HepG2 (cell line): ENCODE data around the gene ICE2. TPM values are rescaled to one million over a fixed set of nuclear protein-coding genes. Genes with fewer than 3 reads are reported as not detected.

Source experiments
- ATAC-seq: fragments of 200-7000 bp; cut with Tn5 transposase; 3 replicates; pipeline ENCODE4 v1.9.1; 2020; ENCODE audit warnings: mild to moderate bottlenecking, moderate library complexity
- BruUV-seq: library from RNA; stranded (reverse); fragments of 400-500 nt; replicated peaks from 2 replicates; lab custom pipeline; 2021; lab: Mats Ljungman, UMichigan
- CTCF ChIA-PET: fragments of 300-600 bp; formaldehyde crosslinking; extraction: SDS; loops from one replicate; lab custom pipeline; 2021; ENCODE audit warnings: low total read pairs, inconsistent platforms, low intra/inter-chr PET ratio; lab: Yijun Ruan, JAX
- POLR2A ChIA-PET: fragments of 350-600 bp; sonication (Branson Sonifier 250); formaldehyde crosslinking; loops from one replicate; lab custom pipeline; 2020; ENCODE audit warnings: antibody characterized with exemption, inconsistent platforms; lab: Yijun Ruan, JAX
- DNase-seq: peaks from one replicate; pipeline ENCODE4 v3.0.0-alpha.2; 2015; ENCODE audit warnings: low spot score
- FAIRE-seq: peaks from 3 replicates; lab custom pipeline; 2011; peaks lifted over from hg19 to GRCh38; lab: Jason Lieb, UNC
- H2AFZ ChIP-seq: one replicate; pipeline ENCODE4 v1.6.1; 2011; ENCODE audit warnings: low read length, inconsistent platforms
- H3K27ac ChIP-seq: fragments of 300-600 bp; 3 replicates; pipeline ENCODE4 v1.8.0; 2011; ENCODE audit warnings: mixed run types, mild to moderate bottlenecking, mixed read lengths, low read length, inconsistent platforms; ENCODE audit not compliant: insufficient read depth; ENCODE audit errors: extremely low read length
- H3K27me3 ChIP-seq, 2 experiments: fragments of 200-600 bp in 1 of 2; 2 replicates in 1 of 2; 3 replicates in 1 of 2; pipeline versions ENCODE4 v1.6.0 to v1.8.0; 2011; ENCODE audit warnings: low read length in 2 of 2, mild to moderate bottlenecking in 2 of 2, moderate library complexity in 2 of 2, inconsistent platforms in 1 of 2; ENCODE audit not compliant: insufficient read depth in 2 of 2, control insufficient read depth in 1 of 2
- H3K36me3 ChIP-seq, 2 experiments: fragments of 200-600 bp in 1 of 2; replicated peaks in 1 of 2; 2 replicates in 1 of 2; 3 replicates in 1 of 2; pipeline versions ENCODE4 v1.5.1 to v1.8.0; 2011; ENCODE audit warnings: low read length in 2 of 2, inconsistent platforms in 1 of 2; ENCODE audit not compliant: insufficient read depth in 2 of 2, control insufficient read depth in 1 of 2
- H3K4me1 ChIP-seq: 2 replicates; pipeline ENCODE4 v1.5.1; 2012; ENCODE audit warnings: low read length, inconsistent platforms; ENCODE audit not compliant: insufficient read depth
- H3K4me2 ChIP-seq: 2 replicates; pipeline ENCODE4 v1.6.0; 2011; ENCODE audit warnings: low read depth, low read length, inconsistent platforms
- H3K4me3 ChIP-seq, 3 experiments: fragments of 200-600 bp in 1 of 3; sonication (generic), shearing (Covaris generic) in 1 of 3; replicated peaks in 1 of 3; 2 replicates each; pipeline ENCODE4 v1.5.1; 2011 to 2016; ENCODE audit warnings: low read length in 3 of 3, inconsistent platforms in 2 of 3, low read depth in 2 of 3, mild to moderate bottlenecking in 2 of 3, control low read depth in 1 of 3, mixed read lengths in 1 of 3; ENCODE audit not compliant: insufficient read depth in 1 of 3
- H3K79me2 ChIP-seq: one replicate; pipeline ENCODE4 v1.6.1; 2011; ENCODE audit warnings: low read length, inconsistent platforms; ENCODE audit not compliant: insufficient read depth
- H3K9ac ChIP-seq: 2 replicates; pipeline ENCODE4 v1.6.0; 2011; ENCODE audit warnings: mild to moderate bottlenecking, low read depth, low read length, inconsistent platforms; ENCODE audit not compliant: insufficient read depth
- H3K9me3 ChIP-seq: 2 replicates; pipeline ENCODE4 v1.5.1; 2012; ENCODE audit warnings: mild to moderate bottlenecking, low read length
- H4K20me1 ChIP-seq: 2 replicates; pipeline ENCODE4 v1.6.0; 2011; ENCODE audit warnings: inconsistent platforms, mild to moderate bottlenecking, low read length, moderate library complexity; ENCODE audit not compliant: insufficient read depth
- ARHGAP35 ChIP-seq: sonication (generic); formaldehyde crosslinking; IDR thresholded peaks from 2 replicates; pipeline ENCODE4 v1.9.0; 2022; ENCODE audit warnings: mild to moderate bottlenecking, inconsistent platforms, moderate library complexity, missing genetic modification reagents, borderline replicate concordance
- CCDC6 ChIP-seq: sonication (generic); formaldehyde crosslinking; IDR thresholded peaks from 2 replicates; pipeline ENCODE4 v1.8.1; 2022; ENCODE audit warnings: mild to moderate bottlenecking, missing genetic modification reagents, moderate library complexity
- FOXM1 ChIP-seq: sonication (generic); formaldehyde crosslinking; IDR thresholded peaks from 2 replicates; pipeline ENCODE4 v1.5.0; 2020; ENCODE audit warnings: missing genetic modification reagents
- IKZF1 ChIP-seq: fragments of 450-650 bp; IDR thresholded peaks from 2 replicates; pipeline ENCODE4 v1.7.1; 2016
- ISL2 ChIP-seq: sonication (generic); formaldehyde crosslinking; IDR thresholded peaks from 2 replicates; pipeline ENCODE4 v1.5.0; 2020; ENCODE audit warnings: missing genetic modification reagents
- MIXL1 ChIP-seq: IDR thresholded peaks from 2 replicates; pipeline ENCODE4 v1.6.1; 2016
- RAD21 ChIP-seq: fragments of 450-650 bp; formaldehyde crosslinking; IDR thresholded peaks from 2 replicates; pipeline ENCODE4 v1.5.0; 2020; ENCODE audit warnings: mild to moderate bottlenecking
- SNAPC2 ChIP-seq: sonication (generic); formaldehyde crosslinking; IDR thresholded peaks from 2 replicates; pipeline ENCODE4 v1.8.1; 2022; ENCODE audit warnings: mild to moderate bottlenecking, missing genetic modification reagents
- ZFX ChIP-seq: sonication (generic); formaldehyde crosslinking; IDR thresholded peaks from 2 replicates; pipeline ENCODE4 v1.4.0; 2020; ENCODE audit warnings: mild to moderate bottlenecking, low read depth, missing genetic modification reagents, moderate library complexity
- ZNF232 ChIP-seq: sonication (generic); formaldehyde crosslinking; IDR thresholded peaks from 2 replicates; pipeline ENCODE4 v1.4.0; 2020; ENCODE audit warnings: missing genetic modification reagents, borderline replicate concordance
- ZNF644 ChIP-seq: IDR thresholded peaks from 2 replicates; pipeline ENCODE4 v1.6.1; 2016; ENCODE audit warnings: low read depth
- ZSCAN21 ChIP-seq: sonication (generic); formaldehyde crosslinking; IDR thresholded peaks from 2 replicates; pipeline ENCODE4 v1.8.0; 2022; ENCODE audit warnings: mild to moderate bottlenecking, missing genetic modification reagents, moderate library complexity, borderline replicate concordance
- ZSCAN29 ChIP-seq: sonication (generic); formaldehyde crosslinking; conservative IDR thresholded peaks from 2 replicates; pipeline ENCODE4 v1.4.0; 2020; ENCODE audit warnings: mild to moderate bottlenecking, missing genetic modification reagents
- ZZZ3 ChIP-seq: sonication (generic); formaldehyde crosslinking; IDR thresholded peaks from 2 replicates; pipeline ENCODE4 v1.4.0; 2020; ENCODE audit warnings: missing genetic modification reagents, mild to moderate bottlenecking, borderline replicate concordance
- WGBS: methylation state at CpG from one replicate; pipeline ENCODE4 v1.1.6; 2017; ENCODE audit warnings: low lambda C conversion rate; 5-methylcytosine and 5-hydroxymethylcytosine counted together
- in situ Hi-C: cut with HindIII; loops from 2 replicates; pipeline ENCODE4 v1.10.0; 2017; ENCODE audit warnings: low pct_unique_long_range_greater_than_20kb; ENCODE audit not compliant: extremely low pct_ligation_motif_present
- intact Hi-C: fragments of 100-400 bp; cut with micrococcal nuclease; formaldehyde crosslinking; loops from one replicate; pipeline ENCODE4 v1.10.0; 2022; ENCODE audit not compliant: unreplicated experiment
- polyA plus RNA-seq, 8 experiments: library from polyadenylated mRNA; depleted of rRNA in 3 of 8; stranded (reverse) in 7 of 8; unstranded in 1 of 8; fragments of >200 nt; fragmentation: Illumina TruSeq in 4 of 8; extraction: Trizol in 4 of 8; gene quantifications; 2 replicates each; pipeline versions ENCODE4 v1.2.1 to v1.2.3, GENCODE V29; 2011 to 2016; ENCODE audit warnings: low read depth in 4 of 8, missing spikeins in 1 of 8, mixed read lengths in 1 of 8; ENCODE audit not compliant: insufficient read depth in 1 of 8
- total RNA-seq, 5 experiments: library from RNA; depleted of rRNA; stranded (reverse); fragments of >200 nt; fragmentation: Illumina TruSeq; extraction: Trizol; gene quantifications; 2 replicates each; pipeline ENCODE4 v1.2.3, GENCODE V29; 2016; ENCODE audit warnings: low read depth in 1 of 5
- TF ChIP-seq, protein P1 (sequence below): sonication (generic); formaldehyde crosslinking; conservative IDR thresholded peaks from 2 replicates; pipeline ENCODE4 v1.8.0; 2022; ENCODE audit warnings: mild to moderate bottlenecking, moderate library complexity, missing genetic modification reagents
- TF ChIP-seq, protein P2 (sequence below): sonication (generic); formaldehyde crosslinking; IDR thresholded peaks from 2 replicates; pipeline ENCODE4 v1.5.1; 2020; ENCODE audit warnings: missing genetic modification reagents, mild to moderate bottlenecking, borderline replicate concordance
- TF ChIP-seq, protein P3 (sequence below): IDR thresholded peaks from 2 replicates; pipeline ENCODE4 v1.6.1; 2016; ENCODE audit warnings: low read depth
- TF ChIP-seq, protein P4 (sequence below): fragments of 450-650 bp; IDR thresholded peaks from 2 replicates; pipeline ENCODE4 v1.6.1; 2016

ICE2 gene
- total and polyA plus RNA-seq, 2 of the 13 experiments (the other 11 are each of a cell fraction or from before 2014, with no cell fraction given) = 24.8 to 26.4 TPM

DNA sequence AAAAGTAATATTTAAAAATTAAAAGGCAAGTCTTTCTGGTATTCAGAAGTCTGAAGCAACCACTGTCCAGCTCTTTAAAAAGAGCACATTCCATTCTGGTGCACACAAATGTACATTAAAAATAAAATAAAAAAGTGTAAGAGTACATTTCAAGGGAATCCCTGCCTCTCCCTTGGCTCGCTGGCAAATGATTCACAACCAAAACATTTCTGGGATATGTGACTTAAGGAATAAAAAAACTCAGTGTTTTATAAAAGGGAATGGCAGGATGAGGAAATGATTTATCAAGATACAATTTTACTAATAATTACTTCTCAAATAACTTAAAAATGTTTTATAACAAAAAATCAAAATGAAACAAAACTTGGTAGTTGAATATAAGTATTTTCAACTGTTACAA, 57.4 kb downstream of the ICE2 start (continued):
- TF ChIP-seq, protein P1, sequence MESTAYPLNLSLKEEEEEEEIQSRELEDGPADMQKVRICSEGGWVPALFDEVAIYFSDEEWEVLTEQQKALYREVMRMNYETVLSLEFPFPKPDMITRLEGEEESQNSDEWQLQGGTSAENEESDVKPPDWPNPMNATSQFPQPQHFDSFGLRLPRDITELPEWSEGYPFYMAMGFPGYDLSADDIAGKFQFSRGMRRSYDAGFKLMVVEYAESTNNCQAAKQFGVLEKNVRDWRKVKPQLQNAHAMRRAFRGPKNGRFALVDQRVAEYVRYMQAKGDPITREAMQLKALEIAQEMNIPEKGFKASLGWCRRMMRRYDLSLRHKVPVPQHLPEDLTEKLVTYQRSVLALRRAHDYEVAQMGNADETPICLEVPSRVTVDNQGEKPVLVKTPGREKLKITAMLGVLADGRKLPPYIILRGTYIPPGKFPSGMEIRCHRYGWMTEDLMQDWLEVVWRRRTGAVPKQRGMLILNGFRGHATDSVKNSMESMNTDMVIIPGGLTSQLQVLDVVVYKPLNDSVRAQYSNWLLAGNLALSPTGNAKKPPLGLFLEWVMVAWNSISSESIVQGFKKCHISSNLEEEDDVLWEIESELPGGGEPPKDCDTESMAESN (CRISPR knock-in tag) = no peak
- TF ChIP-seq IKZF1 (no peak), ZNF232 (CRISPR knock-in tag) (no peak)

DNA sequence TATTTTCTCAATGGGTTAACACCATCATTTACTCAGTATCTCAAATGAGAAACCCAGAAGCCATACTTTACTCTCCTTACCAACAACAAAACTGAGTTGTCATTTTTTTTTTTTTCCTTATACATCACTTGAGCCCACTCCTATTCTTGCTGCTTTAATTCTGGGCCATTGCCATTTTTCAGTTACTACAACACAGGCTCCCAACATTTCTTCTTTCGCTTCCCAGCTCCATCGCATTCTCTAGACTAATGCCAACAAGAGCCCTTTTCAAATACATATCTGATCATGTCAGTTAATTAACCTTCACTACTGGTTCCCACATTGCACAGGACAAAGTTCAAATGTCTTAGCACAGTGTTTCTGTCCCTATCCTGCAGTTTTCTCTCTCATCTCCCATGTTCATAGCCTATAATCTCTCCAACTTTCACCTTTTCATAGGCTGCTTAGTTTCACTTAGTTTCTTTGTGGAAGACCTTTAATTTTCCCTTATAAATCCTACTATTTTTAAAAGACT, 58.7 kb downstream of the ICE2 start:
- H3K9ac ChIP-seq = no peak overlapping the region
- H3K4me3 ChIP-seq = no peak overlapping the region
- ATAC-seq (peak; percentile 61), FAIRE-seq (no peak), DNase-seq (peak; percentile 56)
- H3K4me1 ChIP-seq = peaks cover 19% of the 10 kb centered on the region
- H3K27me3 ChIP-seq = no peaks in the 10 kb centered on the region
- intact Hi-C loops (no loop called here), in situ Hi-C loops (no loop called here)
- 92% methylated on average over 2 of the region's 2 CpGs for WGBS
- H4K20me1 ChIP-seq = no peaks in the 10 kb centered on the region
- no TSS peak for BruUV-seq
- H3K27ac ChIP-seq = peak overlapping the region; percentile 39
- no peaks in the 10 kb centered on the region for H3K9me3 ChIP-seq
- ChIA-PET CTCF (no interaction called here), POLR2A (interaction anchor here (1.6 kb wide), 1 partner anchor 58 kb away, joined by 4 read pairs; no protein-coding TSS in a partner anchor)
- peak overlapping the region; percentile 10; the same call in 1 of the 2 replicates for H3K4me2 ChIP-seq
- peaks cover 1 to 2% of the 10 kb centered on the region in 2 experiments; a peak in 1 of 5 replicates for H3K36me3 ChIP-seq
- no peaks in the 10 kb centered on the region for H3K79me2 ChIP-seq
- H2AFZ ChIP-seq = no peak overlapping the region
- TF ChIP-seq ISL2 (CRISPR knock-in tag) (no peak), ZZZ3 (CRISPR knock-in tag) (no peak), ZFX (no peak), CCDC6 (CRISPR knock-in tag) (no peak), SNAPC2 (no peak), ZSCAN21 (CRISPR knock-in tag) (no peak), ZSCAN29 (CRISPR knock-in tag) (no peak), FOXM1 (CRISPR knock-in tag) (no peak), RAD21 (no peak), ARHGAP35 (CRISPR knock-in tag) (no peak), MIXL1 (0 out of 2 replicates have a peak, but pooled peaks have one; percentile 58), ZNF644 (CRISPR knock-in tag) (0 out of 2 replicates have a peak, but pooled peaks have one; percentile 25)
- TF ChIP-seq, protein P2, sequence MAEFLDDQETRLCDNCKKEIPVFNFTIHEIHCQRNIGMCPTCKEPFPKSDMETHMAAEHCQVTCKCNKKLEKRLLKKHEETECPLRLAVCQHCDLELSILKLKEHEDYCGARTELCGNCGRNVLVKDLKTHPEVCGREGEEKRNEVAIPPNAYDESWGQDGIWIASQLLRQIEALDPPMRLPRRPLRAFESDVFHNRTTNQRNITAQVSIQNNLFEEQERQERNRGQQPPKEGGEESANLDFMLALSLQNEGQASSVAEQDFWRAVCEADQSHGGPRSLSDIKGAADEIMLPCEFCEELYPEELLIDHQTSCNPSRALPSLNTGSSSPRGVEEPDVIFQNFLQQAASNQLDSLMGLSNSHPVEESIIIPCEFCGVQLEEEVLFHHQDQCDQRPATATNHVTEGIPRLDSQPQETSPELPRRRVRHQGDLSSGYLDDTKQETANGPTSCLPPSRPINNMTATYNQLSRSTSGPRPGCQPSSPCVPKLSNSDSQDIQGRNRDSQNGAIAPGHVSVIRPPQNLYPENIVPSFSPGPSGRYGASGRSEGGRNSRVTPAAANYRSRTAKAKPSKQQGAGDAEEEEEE = no peak
- TF ChIP-seq, protein P3, sequence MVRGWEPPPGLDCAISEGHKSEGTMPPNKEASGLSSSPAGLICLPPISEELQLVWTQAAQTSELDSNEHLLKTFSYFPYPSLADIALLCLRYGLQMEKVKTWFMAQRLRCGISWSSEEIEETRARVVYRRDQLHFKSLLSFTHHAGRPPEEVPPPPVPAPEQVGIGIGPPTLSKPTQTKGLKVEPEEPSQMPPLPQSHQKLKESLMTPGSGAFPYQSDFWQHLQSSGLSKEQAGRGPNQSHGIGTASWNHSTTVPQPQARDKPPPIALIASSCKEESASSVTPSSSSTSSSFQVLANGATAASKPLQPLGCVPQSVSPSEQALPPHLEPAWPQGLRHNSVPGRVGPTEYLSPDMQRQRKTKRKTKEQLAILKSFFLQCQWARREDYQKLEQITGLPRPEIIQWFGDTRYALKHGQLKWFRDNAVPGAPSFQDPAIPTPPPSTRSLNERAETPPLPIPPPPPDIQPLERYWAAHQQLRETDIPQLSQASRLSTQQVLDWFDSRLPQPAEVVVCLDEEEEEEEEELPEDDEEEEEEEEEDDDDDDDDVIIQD (CRISPR knock-in tag) = no peak
- TF ChIP-seq, protein P4, sequence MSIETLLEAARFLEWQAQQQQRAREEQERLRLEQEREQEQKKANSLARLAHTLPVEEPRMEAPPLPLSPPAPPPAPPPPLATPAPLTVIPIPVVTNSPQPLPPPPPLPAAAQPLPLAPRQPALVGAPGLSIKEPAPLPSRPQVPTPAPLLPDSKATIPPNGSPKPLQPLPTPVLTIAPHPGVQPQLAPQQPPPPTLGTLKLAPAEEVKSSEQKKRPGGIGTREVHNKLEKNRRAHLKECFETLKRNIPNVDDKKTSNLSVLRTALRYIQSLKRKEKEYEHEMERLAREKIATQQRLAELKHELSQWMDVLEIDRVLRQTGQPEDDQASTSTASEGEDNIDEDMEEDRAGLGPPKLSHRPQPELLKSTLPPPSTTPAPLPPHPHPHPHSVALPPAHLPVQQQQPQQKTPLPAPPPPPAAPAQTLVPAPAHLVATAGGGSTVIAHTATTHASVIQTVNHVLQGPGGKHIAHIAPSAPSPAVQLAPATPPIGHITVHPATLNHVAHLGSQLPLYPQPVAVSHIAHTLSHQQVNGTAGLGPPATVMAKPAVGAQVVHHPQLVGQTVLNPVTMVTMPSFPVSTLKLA = no peak
